ENCODE data around the gene C19orf38.

The C19orf38 gene

DNA sequence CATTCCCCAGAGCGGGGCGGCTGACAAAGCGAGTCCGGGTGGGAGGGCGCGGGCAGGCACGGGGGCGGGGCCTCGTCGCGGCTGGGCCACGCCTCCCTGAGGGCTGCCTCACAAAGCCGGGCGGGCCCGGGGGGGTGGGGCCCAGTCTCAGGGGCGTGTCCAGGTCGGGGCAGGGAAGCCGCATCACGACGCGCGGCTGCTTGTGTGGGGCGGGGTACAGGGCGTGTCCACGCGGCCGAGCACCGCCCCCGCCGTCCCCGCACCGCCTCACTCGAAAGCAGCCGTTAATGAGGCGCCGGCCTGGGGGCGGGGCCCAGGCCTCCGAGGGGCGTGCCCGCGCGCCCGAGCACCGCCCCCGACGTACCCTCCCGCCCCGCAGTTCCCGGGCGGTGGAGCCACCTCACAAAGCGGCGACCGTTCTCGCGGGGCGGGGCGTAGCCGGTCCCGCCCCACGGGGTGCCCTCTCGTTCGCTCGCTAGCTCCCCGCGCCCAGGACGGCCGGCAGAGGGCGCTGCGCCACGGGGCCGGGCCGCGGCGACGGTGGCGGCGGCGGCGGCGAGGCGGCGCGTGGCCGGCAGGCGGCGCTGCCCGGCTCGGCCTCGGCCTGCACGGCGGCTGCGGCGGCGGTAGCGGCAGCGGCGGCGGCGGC lies 22.9 kb downstream of the C19orf38 start, which contains the start of gene CARM1:
TSS of gene CARM1 (plus strand) at position 599 of the 649 bp plus-strand sequence. CDS start 150 bp downstream, outside the sequence.
- Histone ChIP-seq H3K36me3 (ENCODE audit: insufficient read depth) (no peaks in the 10 kb centered on the region), H4K20me1 (ENCODE audit: insufficient read depth) (no peaks in the 10 kb centered on the region), H3K9ac (peak within 1 kb of the TSS; percentile 83), H2AFZ (ENCODE audit: low read depth) (peak within 1 kb of the TSS; percentile 74), H3K79me2 (ENCODE audit: insufficient read depth, low read depth) (peaks cover 39% of the 10 kb centered on the region), H3K4me3 (IDR thresholded peaks at IDR 0.05; ENCODE audit: insufficient read depth, low read depth, low read length) (no peak within 1 kb of the TSS), H3K4me2 (peak within 1 kb of the TSS; percentile 95), H3K4me1 (ENCODE audit: low read depth, poor library complexity, severe bottlenecking) (peaks cover 38% of the 10 kb centered on the region), H3K27me3 (ENCODE audit: insufficient read depth, low read depth) (no peaks in the 10 kb centered on the region), H3K27ac (peak within 1 kb of the TSS; percentile 54)
- TF ChIP-seq, protein P1, sequence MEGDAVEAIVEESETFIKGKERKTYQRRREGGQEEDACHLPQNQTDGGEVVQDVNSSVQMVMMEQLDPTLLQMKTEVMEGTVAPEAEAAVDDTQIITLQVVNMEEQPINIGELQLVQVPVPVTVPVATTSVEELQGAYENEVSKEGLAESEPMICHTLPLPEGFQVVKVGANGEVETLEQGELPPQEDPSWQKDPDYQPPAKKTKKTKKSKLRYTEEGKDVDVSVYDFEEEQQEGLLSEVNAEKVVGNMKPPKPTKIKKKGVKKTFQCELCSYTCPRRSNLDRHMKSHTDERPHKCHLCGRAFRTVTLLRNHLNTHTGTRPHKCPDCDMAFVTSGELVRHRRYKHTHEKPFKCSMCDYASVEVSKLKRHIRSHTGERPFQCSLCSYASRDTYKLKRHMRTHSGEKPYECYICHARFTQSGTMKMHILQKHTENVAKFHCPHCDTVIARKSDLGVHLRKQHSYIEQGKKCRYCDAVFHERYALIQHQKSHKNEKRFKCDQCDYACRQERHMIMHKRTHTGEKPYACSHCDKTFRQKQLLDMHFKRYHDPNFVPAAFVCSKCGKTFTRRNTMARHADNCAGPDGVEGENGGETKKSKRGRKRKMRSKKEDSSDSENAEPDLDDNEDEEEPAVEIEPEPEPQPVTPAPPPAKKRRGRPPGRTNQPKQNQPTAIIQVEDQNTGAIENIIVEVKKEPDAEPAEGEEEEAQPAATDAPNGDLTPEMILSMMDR (conservative IDR thresholded peaks at IDR 0.05; ENCODE audit: low read depth, low read length), result no peak

DNA sequence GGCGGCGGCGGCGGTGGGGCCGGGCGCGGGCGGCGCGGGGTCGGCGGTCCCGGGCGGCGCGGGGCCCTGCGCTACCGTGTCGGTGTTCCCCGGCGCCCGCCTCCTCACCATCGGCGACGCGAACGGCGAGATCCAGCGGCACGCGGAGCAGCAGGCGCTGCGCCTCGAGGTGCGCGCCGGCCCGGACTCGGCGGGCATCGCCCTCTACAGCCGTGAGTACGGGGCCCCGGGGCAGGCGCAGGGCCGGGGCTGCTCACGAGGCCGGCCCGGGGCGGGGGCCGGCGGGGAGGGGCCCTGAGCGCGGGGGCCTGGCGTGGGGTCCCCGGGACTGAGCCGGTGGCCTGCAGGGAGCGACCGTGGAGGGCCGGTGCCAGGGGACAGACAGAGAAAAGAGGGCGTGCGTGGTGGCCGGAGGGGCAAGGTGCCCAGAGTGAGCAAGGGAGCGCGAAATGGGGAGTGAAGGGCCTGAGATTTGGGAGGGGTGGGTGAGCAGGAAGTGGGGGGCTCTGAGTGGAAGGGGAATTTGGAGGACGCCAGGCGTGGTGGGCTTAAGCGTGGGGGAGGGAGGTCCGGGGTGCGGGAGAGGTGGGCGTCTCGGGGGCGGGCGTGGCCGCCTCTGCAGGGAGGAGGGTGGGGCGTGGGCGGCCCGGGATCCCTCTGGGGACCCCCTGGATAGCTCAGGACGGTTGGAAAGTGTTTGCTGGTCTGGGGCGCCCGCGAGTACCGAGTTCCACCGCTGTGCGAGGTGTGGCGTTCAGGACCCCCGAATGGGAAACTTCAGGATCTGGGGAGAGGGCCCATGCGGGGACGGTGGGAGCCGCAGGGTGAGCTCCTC lies 23.7 kb downstream of the C19orf38 start:
- H3K79me2 ChIP-seq (ENCODE audit: insufficient read depth, low read depth), result peaks cover 46% of the 10 kb centered on the region
- no peaks in the 10 kb centered on the region for H3K27me3 ChIP-seq (ENCODE audit: insufficient read depth, low read depth)
- H3K4me1 ChIP-seq (ENCODE audit: low read depth, poor library complexity, severe bottlenecking), result peaks cover 39% of the 10 kb centered on the region
- TF ChIP-seq, protein P1 (conservative IDR thresholded peaks at IDR 0.05; ENCODE audit: low read depth, low read length), result no peak
- H4K20me1 ChIP-seq (ENCODE audit: insufficient read depth), result no peaks in the 10 kb centered on the region
- peak overlapping the region; percentile 54 for H3K27ac ChIP-seq
- H3K4me3 ChIP-seq (IDR thresholded peaks at IDR 0.05; ENCODE audit: insufficient read depth, low read depth, low read length), result no peak overlapping the region
- H3K4me2 ChIP-seq, result peak overlapping the region; percentile 95
- H2AFZ ChIP-seq (ENCODE audit: low read depth), result peak overlapping the region; percentile 49
- H3K36me3 ChIP-seq (ENCODE audit: insufficient read depth), result no peaks in the 10 kb centered on the region
- peak overlapping the region; percentile 83 for H3K9ac ChIP-seq

DNA sequence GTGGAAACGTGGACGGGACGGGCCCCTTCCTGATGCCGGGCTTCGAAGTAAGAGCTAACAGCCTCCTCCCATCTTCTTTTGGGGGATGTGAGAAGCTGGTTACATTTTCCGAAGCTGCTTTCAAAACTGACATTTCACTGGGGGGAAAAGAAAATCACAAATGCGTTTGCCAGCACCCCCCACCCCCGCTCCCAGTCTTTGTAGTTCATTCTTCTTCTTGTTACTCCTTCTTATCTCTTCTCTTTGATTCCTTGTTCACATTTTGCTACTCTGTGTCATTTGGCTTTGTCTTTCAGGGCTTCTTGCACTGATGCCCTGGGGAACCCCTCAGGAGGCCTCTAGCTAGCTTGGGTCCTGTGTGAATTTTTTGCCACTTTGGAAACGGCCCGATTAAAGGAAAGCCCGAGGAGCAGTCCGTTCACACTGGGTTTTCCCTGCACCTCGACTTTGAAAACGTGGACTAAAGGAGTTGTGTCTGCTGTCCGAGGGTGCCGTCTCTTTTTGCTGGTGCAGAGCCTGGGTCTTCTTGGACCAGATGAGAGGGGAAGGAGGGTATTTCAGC lies 24.4 kb downstream of the C19orf38 start:
- H3K36me3 ChIP-seq (ENCODE audit: insufficient read depth), result no peaks in the 10 kb centered on the region
- peak overlapping the region; percentile 49; the same call in 1 of the 2 replicates for H2AFZ ChIP-seq (ENCODE audit: low read depth)
- no peaks in the 10 kb centered on the region for H3K27me3 ChIP-seq (ENCODE audit: insufficient read depth, low read depth)
- peak overlapping the region; percentile 95 for H3K4me2 ChIP-seq
- H3K79me2 ChIP-seq (ENCODE audit: insufficient read depth, low read depth), result peaks cover 52% of the 10 kb centered on the region
- no peak overlapping the region for H3K27ac ChIP-seq
- no peaks in the 10 kb centered on the region for H4K20me1 ChIP-seq (ENCODE audit: insufficient read depth)
- H3K9ac ChIP-seq, result peak overlapping the region; percentile 83
- no peak overlapping the region for H3K4me3 ChIP-seq (IDR thresholded peaks at IDR 0.05; ENCODE audit: insufficient read depth, low read depth, low read length)
- TF ChIP-seq, protein P1 (conservative IDR thresholded peaks at IDR 0.05; ENCODE audit: low read depth, low read length), result no peak
- H3K4me1 ChIP-seq (ENCODE audit: low read depth, poor library complexity, severe bottlenecking), result peaks cover 42% of the 10 kb centered on the region

DNA sequence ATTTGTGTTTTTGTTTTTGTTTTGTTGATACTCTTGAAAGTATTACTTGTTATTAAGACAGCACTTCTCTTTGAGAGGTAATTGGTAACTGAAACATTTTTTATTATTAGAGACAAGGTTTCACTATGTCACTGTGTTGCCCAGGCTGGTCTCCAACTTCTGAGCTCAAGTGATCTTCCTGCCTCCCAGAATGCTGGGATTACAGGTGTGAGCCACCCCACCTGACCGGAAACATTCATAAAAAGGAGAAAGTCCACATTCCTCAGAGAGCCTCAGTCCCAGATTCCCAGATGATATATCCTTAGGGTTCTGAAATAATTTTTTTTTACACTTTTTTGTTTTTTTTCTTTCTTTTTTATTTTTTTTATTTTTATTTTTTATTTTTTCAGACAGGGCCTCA lies 25.8 kb downstream of the C19orf38 start:
- Histone ChIP-seq H3K27ac (no peak overlapping the region), H3K27me3 (ENCODE audit: insufficient read depth, low read depth) (no peaks in the 10 kb centered on the region), H3K4me1 (ENCODE audit: low read depth, poor library complexity, severe bottlenecking) (peaks cover 43% of the 10 kb centered on the region), H4K20me1 (ENCODE audit: insufficient read depth) (no peaks in the 10 kb centered on the region), H3K36me3 (ENCODE audit: insufficient read depth) (no peaks in the 10 kb centered on the region), H3K4me3 (IDR thresholded peaks at IDR 0.05; ENCODE audit: insufficient read depth, low read depth, low read length) (no peak overlapping the region), H3K79me2 (ENCODE audit: insufficient read depth, low read depth) (peaks cover 65% of the 10 kb centered on the region), H2AFZ (ENCODE audit: low read depth) (no peak overlapping the region), H3K9ac (no peak overlapping the region), H3K4me2 (no peak overlapping the region)
- TF ChIP-seq, protein P1 (conservative IDR thresholded peaks at IDR 0.05; ENCODE audit: low read depth, low read length), result no peak

All from KMS-11 (cell line).